ENCODE results near the gene IFI30.
"Not testable (repeated sequence)": the region's sequence is repeated elsewhere in the genome, so short reads cannot be mapped to it uniquely, and the experiment has no call there.

IFI30 gene

DNA sequence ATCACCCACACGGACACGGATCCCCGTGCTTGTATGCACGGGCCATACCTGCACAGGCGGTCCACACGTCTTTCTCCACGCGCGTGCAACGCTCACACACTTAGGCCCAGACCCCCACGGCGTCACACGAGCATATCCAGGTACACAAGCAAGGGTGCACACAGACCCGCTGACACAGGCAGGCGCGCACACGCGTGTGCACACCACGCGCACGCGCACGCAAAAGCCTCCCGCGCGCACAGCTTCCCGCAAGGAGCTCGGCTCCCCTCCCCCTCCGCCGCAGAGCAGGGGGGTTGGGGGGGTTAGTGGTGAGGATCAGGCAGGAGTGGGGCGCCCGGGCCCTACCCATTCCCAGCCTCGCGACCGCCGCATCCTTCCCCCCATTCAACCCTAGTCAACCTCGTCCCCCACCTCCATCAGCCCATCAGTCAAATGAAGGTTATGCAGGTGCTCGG lies 29.8 kb downstream of the IFI30 start:
- DNase-seq = peak in 2 of 4 experiments; percentile 39 to 51

- peak; percentile 97 to 99 (median 98) for DNase-seq
These were observed 30.3 kb downstream of the IFI30 start, which contains the start of gene RAB3A for GRCh38 chr19:18203863-18204393. Gene RAB3A (minus strand): TSS chr19:18204042. CDS start chr19:18202740, 1,302 bp downstream.

- peak in 1 of 4 experiments; percentile 42 for DNase-seq
These were observed 31.0 kb downstream of the IFI30 start for GRCh38 chr19:18204394-18205199.

- peak in 3 of 4 experiments; percentile 32 to 43 (median 42) for DNase-seq
These were observed 31.7 kb downstream of the IFI30 start for GRCh38 chr19:18205200-18205892.

DNA sequence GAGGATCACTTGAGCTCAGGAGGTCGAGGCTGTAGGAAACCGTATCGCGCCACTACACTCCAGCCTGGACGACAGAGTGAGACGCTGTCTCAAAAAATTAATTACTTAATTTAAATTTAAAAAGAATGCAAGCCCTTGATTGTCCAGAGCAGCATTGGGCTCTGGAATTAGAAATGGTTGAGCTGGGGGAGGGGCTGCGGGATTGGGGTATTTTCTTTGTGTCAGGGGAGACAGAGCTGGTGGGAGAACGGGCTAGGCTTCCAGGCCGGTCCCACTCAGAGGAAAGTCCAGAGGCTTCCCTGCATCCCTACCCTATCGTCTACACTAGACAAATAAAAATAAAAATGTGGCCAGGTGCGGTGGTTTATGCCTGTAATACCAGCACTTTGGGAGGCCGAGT lies 32.4 kb downstream of the IFI30 start:
- no peak for DNase-seq

- peak in 3 of 4 experiments; percentile 19 to 36 (median 22) for DNase-seq
These were observed 34.7 kb downstream of the IFI30 start for GRCh38 chr19:18208098-18208951.

- DNase-seq = not testable (repeated sequence)
These were observed 36.3 kb downstream of the IFI30 start for GRCh38 chr19:18209912-18210311.

DNA sequence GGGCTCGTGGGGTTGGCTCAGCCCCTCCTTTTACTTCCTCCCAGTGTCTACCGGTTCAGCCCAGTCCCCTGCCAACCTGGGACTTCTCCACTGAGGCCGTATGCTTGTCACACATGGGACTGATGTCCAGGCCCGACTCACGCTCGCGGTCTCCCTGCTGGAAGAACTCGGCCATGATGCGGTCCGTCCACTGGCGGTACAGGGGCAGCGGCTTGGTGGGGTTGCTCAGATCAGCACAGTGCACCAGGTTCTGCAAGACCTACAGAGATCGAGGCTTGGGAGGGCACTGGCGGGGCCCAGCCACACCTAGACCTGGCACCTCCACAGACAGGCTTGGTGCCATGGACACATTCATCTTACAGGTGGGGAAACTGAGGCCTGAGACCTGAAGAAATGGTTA lies 38.1 kb downstream of the IFI30 start:
- DNase-seq = no peak

DNA sequence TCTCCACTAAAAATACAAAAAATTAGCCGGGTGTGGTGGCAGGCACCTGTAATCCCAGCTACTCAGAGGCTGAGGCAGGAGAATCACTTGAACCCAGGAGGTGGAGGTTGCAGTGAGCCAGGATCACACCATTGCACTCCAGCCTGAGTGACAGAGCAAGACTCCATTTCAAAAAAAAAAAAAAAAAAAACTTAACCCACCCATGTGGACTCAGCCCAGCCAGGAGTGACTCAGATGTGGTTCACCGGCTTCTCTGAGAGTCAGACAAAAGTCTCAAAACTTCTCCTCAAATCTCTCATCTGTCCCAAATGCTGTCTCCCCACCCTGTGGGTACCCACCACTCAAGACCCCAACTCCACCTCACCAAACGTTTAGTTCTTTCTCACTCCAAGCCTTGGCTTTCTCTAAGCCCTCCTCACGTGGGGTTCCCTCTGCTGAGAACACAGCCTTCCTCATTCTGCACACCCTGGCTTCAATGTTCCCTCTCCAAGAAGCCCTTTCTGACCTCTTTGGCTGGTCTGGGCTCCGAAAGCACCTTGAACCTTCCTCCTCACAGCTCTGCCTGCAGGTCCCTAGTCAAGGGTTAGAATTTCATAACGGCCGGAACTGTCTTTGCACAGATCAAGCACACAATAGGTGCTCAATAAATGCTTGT lies 41.3 kb downstream of the IFI30 start:
- DNase-seq = no peak

DNA sequence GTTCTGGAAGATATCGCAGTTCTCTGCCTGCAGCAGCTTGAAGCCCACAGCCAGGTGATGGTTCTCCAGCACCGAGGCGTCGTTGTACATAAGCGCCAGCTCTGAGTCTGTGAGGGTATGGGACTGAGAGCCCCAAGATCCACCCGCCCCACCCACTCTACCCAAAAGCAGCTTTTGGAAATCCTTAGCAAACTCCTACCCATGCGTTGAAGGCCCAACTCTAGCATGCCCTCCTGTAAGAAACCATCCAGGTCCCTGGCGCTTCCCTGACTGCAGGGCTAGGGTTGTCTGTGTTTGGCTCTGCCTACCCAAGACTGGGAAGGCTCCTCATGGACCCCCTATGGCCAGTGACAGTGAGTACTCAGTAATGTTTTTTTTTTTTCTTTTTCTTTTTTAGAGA lies 43.2 kb downstream of the IFI30 start:
- no peak for DNase-seq

- DNase-seq = no peak
These were observed 44.5 kb downstream of the IFI30 start for GRCh38 chr19:18218159-18218558.

DNA sequence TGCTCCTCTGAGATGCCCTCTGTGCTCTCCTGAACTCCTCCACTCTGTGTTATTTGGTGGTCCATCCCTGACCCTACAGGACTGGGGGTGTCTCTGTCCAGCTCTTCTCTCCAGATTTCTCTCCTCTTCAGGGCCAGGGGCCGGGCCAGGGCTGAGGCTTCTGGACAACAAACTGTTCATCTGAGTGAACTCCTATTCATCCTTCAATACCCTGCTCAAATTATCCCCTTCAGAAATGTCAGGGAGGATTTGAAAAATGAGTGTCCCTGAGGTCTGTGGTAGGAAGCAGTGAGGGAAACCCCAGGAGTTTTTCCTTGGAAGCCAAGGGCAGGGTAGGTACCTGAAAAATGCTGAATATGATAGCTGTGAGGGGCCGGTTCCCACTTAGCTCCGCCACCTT lies 45.0 kb downstream of the IFI30 start:
- no peak for DNase-seq

GRCh38 chr19:18219911-18220631 lies 46.5 kb downstream of the IFI30 start:
- no peak for DNase-seq

GRCh38 chr19:18220632-18221275 lies 47.1 kb downstream of the IFI30 start:
- no peak for DNase-seq

DNA sequence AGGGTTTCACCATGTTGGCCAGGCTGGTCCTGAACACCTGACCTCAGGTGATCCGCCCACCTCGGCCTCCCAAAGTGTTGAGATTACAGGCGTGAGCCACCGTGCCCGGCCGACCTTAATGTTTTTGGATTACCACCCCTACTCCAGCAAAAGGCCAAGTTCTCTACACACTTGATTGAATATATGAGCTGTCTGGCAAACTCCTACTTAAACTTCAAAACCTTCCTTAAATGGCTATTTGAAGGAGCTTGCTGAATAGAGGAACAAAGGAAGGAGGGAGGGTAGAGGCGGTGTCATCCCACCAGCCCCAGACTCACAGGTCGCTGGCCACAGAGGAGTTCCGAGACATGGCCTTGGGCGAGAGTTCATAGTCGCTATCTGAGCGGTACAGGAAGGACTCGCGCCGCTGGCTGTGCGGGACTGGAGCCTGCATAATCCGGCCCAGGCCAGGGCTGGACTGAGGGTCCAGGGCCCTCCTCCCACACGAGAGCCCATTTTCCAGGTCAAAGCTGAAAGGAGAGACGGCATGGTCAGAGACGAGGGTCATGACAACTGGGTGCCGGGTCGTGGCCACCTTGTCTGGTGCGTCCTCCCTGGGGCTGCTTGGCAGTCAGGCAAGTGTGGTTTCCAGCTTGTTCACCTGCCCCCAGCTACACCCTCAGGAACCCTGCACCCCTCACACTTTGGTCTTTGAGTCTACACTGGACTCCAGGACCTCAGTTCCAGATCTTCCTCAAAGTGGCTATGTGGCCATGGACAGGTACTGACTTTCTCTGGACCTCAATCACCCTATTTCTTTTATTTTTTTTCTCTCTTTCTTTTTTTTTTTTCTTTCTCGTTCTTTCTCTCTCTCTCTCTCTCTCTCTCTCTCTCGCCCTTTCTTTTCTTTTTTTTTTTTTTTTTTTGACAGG lies 48.5 kb downstream of the IFI30 start:
- no peak for DNase-seq

DNA sequence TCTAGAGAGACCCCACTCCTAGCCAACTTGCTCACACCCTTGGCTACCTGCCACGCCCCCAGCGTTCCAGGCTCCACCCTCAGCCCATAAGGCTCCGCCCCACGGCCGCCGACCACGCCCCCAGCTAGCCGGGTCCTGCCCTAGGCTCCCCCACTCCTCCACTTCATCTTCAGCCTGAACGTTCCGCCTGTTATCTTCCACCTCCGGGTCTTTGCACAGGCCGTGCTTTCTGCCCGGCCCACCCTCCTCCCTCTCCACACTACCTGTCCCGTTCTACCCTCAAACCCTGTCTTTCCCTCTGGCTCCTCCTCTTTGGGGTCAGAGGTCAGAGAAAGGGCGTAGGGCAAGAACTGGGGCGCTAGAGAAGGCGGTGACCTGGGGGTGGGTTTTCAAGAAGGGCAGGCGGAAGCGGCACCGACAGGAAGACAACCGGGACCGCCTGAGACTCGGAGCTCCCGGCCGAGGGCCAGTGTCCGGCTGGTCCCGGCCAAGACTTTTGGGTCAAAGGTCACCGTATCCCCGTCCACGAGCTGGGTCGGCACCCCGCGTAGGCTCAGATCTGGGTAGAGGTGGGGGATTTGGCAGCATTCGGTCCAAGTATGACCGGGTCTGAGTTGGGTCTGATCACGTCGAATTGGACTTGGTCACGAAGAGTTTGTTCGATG lies 50.4 kb downstream of the IFI30 start:
- no peak for DNase-seq

- peak; percentile 62 to 85 (median 72) for DNase-seq
These were observed 51.1 kb downstream of the IFI30 start for GRCh38 chr19:18224525-18225354.

DNA sequence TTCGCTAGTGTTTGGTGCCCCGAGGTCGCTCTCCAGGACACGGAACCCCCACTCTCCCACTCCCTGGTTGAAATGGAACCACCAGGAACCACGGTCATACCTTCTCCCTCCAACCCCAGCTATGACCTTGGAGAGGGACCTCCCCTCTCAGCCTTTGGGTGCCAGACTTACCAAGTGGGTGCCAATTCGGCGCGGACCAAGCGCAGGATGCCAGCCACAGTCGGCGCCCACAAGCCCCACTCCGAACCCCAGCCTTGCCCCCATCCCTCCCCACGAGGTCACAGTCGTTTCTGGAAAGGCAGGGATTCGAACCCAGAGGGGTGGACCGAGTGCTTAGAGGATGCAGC lies 51.7 kb downstream of the IFI30 start:
- no peak for DNase-seq

Data from activated CD4-positive, CD25-positive, alpha-beta regulatory T cell (primary cell).